Left kidney (tissue), 8 donors: ENCODE results near the gene PDCD2. TPM values are rescaled to one million over a fixed set of nuclear protein-coding genes. Genes with fewer than 3 reads are reported as not detected.
"Not testable (repeated sequence)": the region's sequence is repeated elsewhere in the genome, so short reads cannot be mapped to it uniquely, and the experiment has no call there.

Experiments
- DNase-seq: peaks from one replicate; pipeline ENCODE4 v3.0.0-alpha.2; 2013
- long read RNA-seq, 8 donors: transcript quantifications; one replicate each; lab custom pipeline, GENCODE V29; 2026
- polyA plus RNA-seq: library from polyadenylated mRNA; unstranded; fragments of 120-200 nt; gene quantifications from one replicate; pipeline ENCODE4 v1.2.1, GENCODE V29; 2013; ENCODE audit not compliant: insufficient read length

PDCD2 gene
- polyA plus RNA-seq: 85.1 TPM
- long read RNA-seq, donor 1, transcript PDCD2-208 (6 exons, 3,378 nt): major isoform, 17 of 46 reads
- long read RNA-seq, donor 1, partial matches to known transcripts: 12 of 46 reads
- long read RNA-seq, donor 1, other reads (novel, unspliced or antisense): 0 of 46 reads
- long read RNA-seq, donor 2, transcript PDCD2-208 (6 exons, 3,378 nt): major isoform, 14 of 37 reads
- long read RNA-seq, donor 2, transcript PDCD2-204 (3 exons, 2,657 nt): minor isoform, 6 of 37 reads
- long read RNA-seq, donor 2, partial matches to known transcripts: 5 of 37 reads
- long read RNA-seq, donor 2, other reads (novel, unspliced or antisense): 0 of 37 reads
- long read RNA-seq, donor 3, transcript PDCD2-208 (6 exons, 3,378 nt): major isoform, 8 of 22 reads
- long read RNA-seq, donor 3, transcript PDCD2-215 (4 exons, 1,287 nt): major isoform, 8 of 22 reads
- long read RNA-seq, donor 3, partial matches to known transcripts: 0 of 22 reads
- long read RNA-seq, donor 3, other reads (novel, unspliced or antisense): 0 of 22 reads
- long read RNA-seq, donor 4: 0 reads
- long read RNA-seq, donor 5, transcript PDCD2-215 (4 exons, 1,287 nt): minor isoform, 9 of 67 reads
- long read RNA-seq, donor 5, transcript PDCD2-208 (6 exons, 3,378 nt): major isoform, 22 of 67 reads
- long read RNA-seq, donor 5, transcript PDCD2-204 (3 exons, 2,657 nt): minor isoform, 5 of 67 reads
- long read RNA-seq, donor 5, partial matches to known transcripts: 12 of 67 reads
- long read RNA-seq, donor 5, other reads (novel, unspliced or antisense): 0 of 67 reads
- long read RNA-seq, donor 6, transcript PDCD2-208 (6 exons, 3,378 nt): major isoform, 23 of 55 reads
- long read RNA-seq, donor 6, transcript PDCD2-215 (4 exons, 1,287 nt): minor isoform, 8 of 55 reads
- long read RNA-seq, donor 6, partial matches to known transcripts: 16 of 55 reads
- long read RNA-seq, donor 6, other reads (novel, unspliced or antisense): 0 of 55 reads
- long read RNA-seq, donor 7, transcript PDCD2-208 (6 exons, 3,378 nt): major isoform, 14 of 27 reads
- long read RNA-seq, donor 7, partial matches to known transcripts: 0 of 27 reads
- long read RNA-seq, donor 7, other reads (novel, unspliced or antisense): 0 of 27 reads
- long read RNA-seq, donor 8, transcript PDCD2-208 (6 exons, 3,378 nt): major isoform, 10 of 16 reads
- long read RNA-seq, donor 8, partial matches to known transcripts: 0 of 16 reads
- long read RNA-seq, donor 8, other reads (novel, unspliced or antisense): 0 of 16 reads

GRCh38 chr6:170584181-170584953 lies at the start of gene PDCD2:
PDCD2 (minus strand) TSS chr6:170584637; CDS start chr6:170584581, 56 bp downstream.
- peak; percentile 87 for DNase-seq

DNA sequence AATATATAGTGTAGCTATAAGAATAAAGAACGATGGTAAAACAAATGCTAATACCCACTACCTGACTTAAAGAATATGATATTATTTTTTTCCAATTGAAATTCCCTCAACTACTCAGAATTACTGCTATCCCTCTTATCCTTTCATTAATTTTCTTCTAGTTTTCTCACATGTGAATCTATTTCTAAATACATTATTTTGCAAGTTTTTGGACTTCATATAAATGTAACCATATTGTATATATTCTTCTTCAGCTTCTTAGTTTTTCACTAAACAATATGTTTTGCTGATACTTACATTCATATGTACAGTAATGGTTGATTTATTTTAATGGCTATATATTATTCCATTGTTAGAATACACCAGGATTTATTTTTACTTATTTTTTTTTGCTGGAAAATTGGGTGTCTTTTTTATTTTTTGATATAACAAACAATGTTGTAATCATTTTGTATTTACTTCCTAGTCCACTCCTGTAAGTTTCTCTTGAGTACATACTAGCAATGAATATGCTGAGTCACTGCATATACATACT lies 31.6 kb upstream of the PDCD2 start:
- DNase-seq: not testable (repeated sequence)

- DNase-seq: not testable (repeated sequence)
These were observed 27.9 kb upstream of the PDCD2 start for GRCh38 chr6:170612256-170612804.

- not testable (repeated sequence) for DNase-seq
These were observed 24.8 kb upstream of the PDCD2 start for GRCh38 chr6:170609225-170609624.

DNA sequence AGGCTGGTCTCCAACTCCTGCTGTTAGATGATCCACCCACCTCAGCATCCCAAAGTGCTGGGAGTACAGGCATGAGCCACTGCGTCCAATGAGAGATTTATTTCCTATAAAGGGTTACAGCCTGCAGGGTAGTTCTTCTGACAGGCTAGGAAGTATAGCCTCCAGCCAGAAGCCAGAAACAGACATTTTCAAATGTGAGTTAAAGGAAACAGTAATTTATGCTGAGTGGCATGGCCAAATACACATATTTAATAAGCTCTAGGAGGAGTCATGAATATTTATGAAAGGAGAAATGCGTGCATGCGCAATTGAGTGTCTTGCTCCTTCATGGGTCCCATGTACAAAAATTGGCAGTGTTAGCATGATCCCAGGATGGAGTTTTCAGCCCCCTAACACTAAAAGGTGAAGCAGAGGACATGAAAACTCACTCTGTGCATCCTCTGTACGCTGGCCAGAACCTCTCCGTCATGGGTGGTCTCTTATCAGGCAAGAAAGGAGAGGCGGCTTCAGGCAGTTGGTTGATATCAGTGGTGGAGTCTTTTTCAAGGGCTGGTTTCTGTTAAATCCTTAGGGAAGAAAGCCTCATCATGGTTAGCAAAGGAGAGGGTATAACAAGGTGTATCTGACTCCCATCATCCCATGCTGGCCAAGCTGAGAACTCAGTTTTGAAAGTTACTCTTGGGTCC lies 21.3 kb upstream of the PDCD2 start:
- no peak for DNase-seq

DNA sequence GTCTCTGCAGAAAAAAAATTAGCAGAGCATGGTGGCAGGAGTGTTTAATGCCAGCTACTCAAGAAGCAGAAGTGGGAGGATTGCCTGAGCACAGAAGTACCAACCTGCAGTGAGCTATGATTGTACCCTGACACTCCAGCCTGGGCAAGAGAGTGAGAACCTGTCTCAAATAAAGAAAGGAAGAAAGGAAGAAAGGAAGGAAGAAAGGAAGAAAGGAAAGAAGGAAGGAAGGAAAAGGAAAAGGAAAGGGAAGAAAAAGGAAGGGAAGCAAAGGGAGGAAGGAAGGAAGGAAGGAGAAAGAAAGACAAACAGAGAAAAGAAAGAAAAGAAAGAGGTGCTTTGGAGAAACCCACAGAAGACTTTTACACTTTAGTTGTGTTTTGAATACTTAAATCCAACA lies 12.8 kb upstream of the PDCD2 start:
- no peak for DNase-seq

GRCh38 chr6:170596426-170596825 lies 12.0 kb upstream of the PDCD2 start:
- no peak for DNase-seq

- DNase-seq: no peak
These were observed 6.3 kb upstream of the PDCD2 start for GRCh38 chr6:170590725-170591124.

- peak; percentile 27 for DNase-seq
These were observed 589 bp upstream of the PDCD2 start for GRCh38 chr6:170584954-170585498.

- peak; percentile 3 for DNase-seq
These were observed 669 bp downstream of the PDCD2 start for GRCh38 chr6:170583756-170584180.

DNA sequence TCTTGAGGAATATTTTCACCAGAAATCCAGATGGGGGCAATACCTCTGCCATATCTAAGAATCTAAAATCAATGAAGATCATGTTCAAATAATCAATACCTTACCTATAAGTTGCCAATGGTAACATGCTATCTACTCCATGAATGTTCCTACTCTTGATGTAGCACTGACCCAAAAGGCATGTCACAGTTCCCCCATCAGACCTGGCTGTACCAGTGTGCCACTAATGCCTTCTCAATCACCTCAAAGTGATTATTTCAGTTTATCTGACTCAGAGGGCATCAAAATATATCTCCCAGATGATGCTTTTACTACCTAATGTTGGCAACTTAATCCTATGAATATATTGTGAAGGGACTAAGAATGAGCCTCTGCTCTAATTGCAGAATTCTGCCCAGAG lies 5.5 kb downstream of the PDCD2 start:
- DNase-seq: no peak

DNA sequence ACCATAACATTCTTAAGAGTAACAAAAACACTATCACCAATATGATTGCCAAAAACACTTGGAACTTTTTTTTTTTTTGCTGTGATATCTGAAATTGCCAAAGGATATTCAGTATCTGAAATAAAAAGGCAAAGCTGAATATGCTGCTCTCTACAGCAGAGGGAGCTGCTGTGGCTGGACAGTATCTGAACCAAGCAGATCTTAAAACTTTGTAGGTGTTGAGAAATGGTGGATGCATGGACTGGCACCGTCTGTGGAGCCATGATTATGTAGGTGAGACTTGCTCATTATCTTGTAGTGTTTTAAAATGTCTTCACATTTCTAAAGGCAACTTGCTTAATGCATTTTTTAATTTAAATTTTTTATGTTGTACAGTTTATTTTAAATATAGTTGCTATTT lies 9.2 kb downstream of the PDCD2 start:
- DNase-seq: no peak

DNA sequence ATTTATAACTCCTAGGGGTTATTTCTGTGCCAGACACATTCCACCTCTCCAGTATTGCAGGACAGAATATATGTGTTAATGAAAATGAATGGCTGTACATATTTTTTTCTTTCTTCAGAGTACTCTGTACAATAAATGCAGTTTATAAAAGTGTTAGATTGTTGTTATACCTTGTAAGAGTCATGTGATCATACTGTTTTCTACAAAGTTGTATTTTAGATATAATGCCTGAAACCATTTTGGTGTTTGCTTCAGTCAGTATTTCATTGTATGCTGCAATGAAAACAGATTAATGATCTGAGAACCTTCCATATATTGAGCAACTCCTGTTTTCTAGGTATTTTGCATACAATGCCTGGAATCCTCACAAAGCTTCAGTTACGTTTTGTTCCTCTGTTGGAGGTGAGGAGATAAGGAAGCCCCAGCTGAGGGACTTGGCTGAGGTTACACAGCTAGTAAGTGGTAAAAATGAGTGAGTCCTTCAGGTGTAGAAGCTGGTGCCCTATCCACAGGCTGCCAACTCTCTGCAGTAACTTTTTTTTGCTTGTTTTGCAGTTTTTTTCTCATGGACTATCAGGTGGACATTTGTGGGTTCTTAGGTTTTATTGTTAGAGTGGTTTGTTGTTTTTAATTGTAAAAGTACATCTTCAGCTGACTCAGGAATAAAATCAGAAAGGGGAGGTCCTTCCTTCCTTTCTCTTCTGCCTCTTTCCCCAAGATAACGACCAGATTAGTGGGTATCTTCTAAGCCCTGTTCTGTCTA lies 11.6 kb downstream of the PDCD2 start:
- DNase-seq: no peak

- DNase-seq: no peak
These were observed 19.4 kb downstream of the PDCD2 start for GRCh38 chr6:170564936-170565530.

DNA sequence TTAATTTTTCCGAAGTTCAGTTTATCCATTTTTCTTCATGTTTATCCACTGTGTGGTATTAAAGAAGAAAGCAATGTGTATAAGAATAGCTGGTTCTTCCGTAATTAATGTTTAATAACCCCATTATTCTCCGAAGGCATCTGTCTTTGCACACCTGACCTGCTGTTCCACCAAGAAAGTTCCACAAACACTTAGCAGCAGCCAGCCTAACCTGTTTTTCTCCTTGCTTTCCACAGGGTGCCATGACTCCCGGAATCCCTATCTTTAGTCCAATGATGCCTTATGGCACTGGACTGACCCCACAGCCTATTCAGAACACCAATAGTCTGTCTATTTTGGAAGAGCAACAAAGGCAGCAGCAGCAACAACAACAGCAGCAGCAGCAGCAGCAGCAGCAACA lies 22.9 kb downstream of the PDCD2 start:
- DNase-seq: no peak

DNA sequence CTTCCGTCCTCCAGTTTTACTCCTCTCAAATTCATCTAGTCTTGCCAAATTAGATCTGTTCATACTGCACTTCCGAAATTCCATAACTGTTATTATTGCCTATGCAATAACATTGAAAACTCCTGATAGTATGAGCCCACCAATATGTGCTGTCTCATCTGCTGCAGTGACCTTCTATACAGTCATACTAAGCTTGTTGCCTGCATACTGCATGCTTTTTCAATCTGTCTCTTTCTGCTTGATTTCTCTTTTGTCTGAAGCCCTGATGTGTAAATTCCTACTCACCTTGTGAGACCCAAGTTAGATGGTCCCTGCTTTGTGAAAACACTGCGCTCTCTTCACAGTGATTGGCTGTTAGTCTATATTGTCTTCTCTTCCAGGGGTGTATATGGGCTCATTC lies 29.1 kb downstream of the PDCD2 start:
- DNase-seq: no peak

DNA sequence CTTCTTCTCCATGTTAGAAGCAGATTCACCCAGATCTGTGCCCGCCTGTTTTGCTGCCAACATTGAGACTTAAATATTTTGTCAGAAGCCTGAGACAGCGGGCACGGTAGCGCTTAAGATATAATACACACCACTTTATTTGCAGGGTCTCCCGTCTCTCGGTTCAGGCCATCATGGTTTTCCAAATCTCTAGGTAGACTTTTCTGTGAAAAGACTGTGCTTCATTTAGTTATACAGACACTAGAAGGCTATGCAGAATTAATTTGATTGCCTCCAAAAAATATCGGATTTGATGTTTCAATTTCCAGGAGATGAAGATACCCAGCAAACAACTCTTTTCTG lies 29.7 kb downstream of the PDCD2 start:
- no peak for DNase-seq

DNA sequence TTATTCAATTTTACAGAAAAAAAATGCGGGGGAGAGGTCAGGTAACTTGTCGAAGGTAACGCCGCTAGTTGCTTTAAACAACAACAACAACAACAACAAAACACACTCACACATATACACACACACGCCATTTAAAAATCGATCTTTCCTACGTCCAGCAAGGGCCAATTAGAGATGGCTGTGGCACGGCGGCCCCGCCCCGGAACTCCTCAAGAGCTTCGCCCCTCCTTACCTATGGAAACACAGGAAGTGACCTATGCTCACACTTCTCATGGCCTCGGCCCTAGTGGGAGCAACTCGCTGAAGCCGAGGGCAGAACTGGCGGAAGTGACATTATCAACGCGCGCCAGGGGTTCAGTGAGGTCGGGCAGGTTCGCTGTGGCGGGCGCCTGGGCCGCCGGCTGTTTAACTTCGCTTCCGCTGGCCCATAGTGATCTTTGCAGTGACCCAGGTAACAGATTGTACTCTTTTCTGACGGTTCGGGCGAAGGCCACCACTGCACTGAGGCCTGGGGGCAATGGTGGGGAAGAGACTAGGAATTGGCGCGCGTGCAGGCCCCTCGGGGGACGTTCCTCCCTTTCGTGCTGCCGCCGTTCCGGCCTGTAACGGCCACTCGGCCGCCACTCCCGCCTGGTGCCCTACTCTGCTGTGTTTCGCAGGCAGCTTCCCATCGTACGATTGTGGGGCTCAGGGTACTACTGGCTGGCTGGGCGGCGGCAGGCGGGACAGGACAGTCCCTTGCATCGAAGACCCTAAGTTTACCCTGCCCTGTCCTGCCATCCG lies 30.2 kb downstream of the PDCD2 start, which contains the start of gene TBP:
TSS of gene TBP (plus strand) at position 357 of the 783 bp plus-strand sequence. CDS start 2,661 bp downstream, outside the sequence.
- peak; percentile 97 for DNase-seq
